GM10266 (cell line): ENCODE measurements around the gene ATF6.

Source experiments
- DNase-seq: peaks from one replicate; pipeline ENCODE4 v3.0.0; 2012; ENCODE audit errors: extremely low spot score
- TF ChIP-seq, protein P1 (sequence below): IDR thresholded peaks from 2 replicates; pipeline ENCODE4 v1.5.1; 2012; ENCODE audit warnings: mild to moderate bottlenecking, low read depth; ENCODE audit not compliant: control insufficient read depth, insufficient read depth; ENCODE audit errors: missing control alignments

Gene ATF6

GRCh38 chr1:161858271-161858670 is 92.2 kb downstream of the ATF6 start:
- TF ChIP-seq, protein P1, sequence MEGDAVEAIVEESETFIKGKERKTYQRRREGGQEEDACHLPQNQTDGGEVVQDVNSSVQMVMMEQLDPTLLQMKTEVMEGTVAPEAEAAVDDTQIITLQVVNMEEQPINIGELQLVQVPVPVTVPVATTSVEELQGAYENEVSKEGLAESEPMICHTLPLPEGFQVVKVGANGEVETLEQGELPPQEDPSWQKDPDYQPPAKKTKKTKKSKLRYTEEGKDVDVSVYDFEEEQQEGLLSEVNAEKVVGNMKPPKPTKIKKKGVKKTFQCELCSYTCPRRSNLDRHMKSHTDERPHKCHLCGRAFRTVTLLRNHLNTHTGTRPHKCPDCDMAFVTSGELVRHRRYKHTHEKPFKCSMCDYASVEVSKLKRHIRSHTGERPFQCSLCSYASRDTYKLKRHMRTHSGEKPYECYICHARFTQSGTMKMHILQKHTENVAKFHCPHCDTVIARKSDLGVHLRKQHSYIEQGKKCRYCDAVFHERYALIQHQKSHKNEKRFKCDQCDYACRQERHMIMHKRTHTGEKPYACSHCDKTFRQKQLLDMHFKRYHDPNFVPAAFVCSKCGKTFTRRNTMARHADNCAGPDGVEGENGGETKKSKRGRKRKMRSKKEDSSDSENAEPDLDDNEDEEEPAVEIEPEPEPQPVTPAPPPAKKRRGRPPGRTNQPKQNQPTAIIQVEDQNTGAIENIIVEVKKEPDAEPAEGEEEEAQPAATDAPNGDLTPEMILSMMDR = no peak
- DNase-seq = no peak

DNA sequence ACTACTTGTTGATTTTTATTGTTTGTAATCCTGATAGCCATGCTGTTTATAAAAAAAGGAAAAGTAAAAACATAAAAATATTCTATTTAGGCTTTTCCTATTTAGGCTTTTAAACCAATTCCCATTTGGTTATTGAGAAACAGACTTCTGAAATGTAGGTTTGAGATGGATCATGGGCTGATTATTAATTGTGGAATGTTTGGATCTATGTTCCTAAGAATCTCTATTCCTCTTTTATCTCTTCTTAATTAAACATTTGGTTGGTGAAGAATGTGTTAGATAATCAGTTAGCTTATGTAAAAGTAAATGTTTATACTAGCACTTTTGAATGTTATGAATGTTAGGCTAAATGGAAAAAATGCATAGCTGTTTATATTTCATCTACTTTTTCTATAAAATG is 97.4 kb downstream of the ATF6 start:
- TF ChIP-seq, protein P1 = no peak
- no peak for DNase-seq

- DNase-seq = no peak
- TF ChIP-seq, protein P1 = no peak
Measured at GRCh38 chr1:161864577-161864976, 98.5 kb downstream of the ATF6 start.

GRCh38 chr1:161866241-161866640 is 100.1 kb downstream of the ATF6 start:
- TF ChIP-seq, protein P1 = no peak
- DNase-seq = no peak

GRCh38 chr1:161868832-161869231 is 102.7 kb downstream of the ATF6 start:
- TF ChIP-seq, protein P1 = no peak
- DNase-seq = no peak

- no peak for DNase-seq
- TF ChIP-seq, protein P1 = no peak
Measured at GRCh38 chr1:161869291-161869690, 103.2 kb downstream of the ATF6 start.

GRCh38 chr1:161872506-161872905 is 106.4 kb downstream of the ATF6 start:
- DNase-seq = no peak
- TF ChIP-seq, protein P1 = no peak
